Heart right ventricle (tissue), 16 donors: ENCODE data around the gene SFRP5. TPM values are rescaled to one million over a fixed set of nuclear protein-coding genes. Genes with fewer than 3 reads are reported as not detected.

Experiments
- ATAC-seq, 8 donors: fragments of 200-7000 bp; cut with Tn5 transposase; one replicate each; pipeline ENCODE4 v1.9.1; 2020; ENCODE audit warnings: mild to moderate bottlenecking in 8 of 8, moderate library complexity in 8 of 8, moderate number of reproducible peaks in 1 of 8
- DNase-seq, 2 donors: peaks; one replicate each; pipeline ENCODE4 v3.0.0-alpha.2; 2020
- H3K27ac ChIP-seq, 10 donors: fragments of 200-600 bp; sonication (generic) in 2 of 10; one replicate each; pipeline versions ENCODE4 v1.5.0 to v1.8.0; 2020 to 2022; ENCODE audit warnings: mild to moderate bottlenecking in 3 of 10
- H3K27me3 ChIP-seq, 7 donors: fragments of 200-600 bp; one replicate each; pipeline ENCODE4 v1.8.0; 2021 to 2022; ENCODE audit warnings: mild to moderate bottlenecking in 2 of 7
- H3K36me3 ChIP-seq, 9 donors: fragments of 200-600 bp; sonication (generic) in 1 of 9; one replicate each; pipeline versions ENCODE4 v1.5.0 to v1.8.0; 2020 to 2022; ENCODE audit warnings: mild to moderate bottlenecking in 2 of 9
- H3K4me1 ChIP-seq, 9 donors: fragments of 200-600 bp; sonication (generic) in 1 of 9; one replicate each; pipeline versions ENCODE4 v1.5.0 to v1.8.0; 2020 to 2022; ENCODE audit warnings: mild to moderate bottlenecking in 4 of 9
- H3K4me3 ChIP-seq, 10 donors: fragments of 200-600 bp; sonication (generic) in 2 of 10; one replicate each; pipeline versions ENCODE4 v1.5.0 to v1.8.0; 2020 to 2022; ENCODE audit warnings: mild to moderate bottlenecking in 7 of 10, moderate library complexity in 2 of 10
- H3K9me3 ChIP-seq, 11 donors: fragments of 200-600 bp in 10 of 11; sonication (generic) in 2 of 11; one replicate each; pipeline versions ENCODE4 v1.5.0 to v1.8.0; 2013 to 2022; ENCODE audit warnings: mild to moderate bottlenecking in 2 of 11, control low read depth in 1 of 11, moderate library complexity in 1 of 11
- WGBS, 2 donors: extraction: QIAGEN DNeasy Blood & Tissue Kit; methylation state at CpG; one replicate each; pipeline ENCODE4 v1.1.7; 2013; ENCODE audit warnings: inconsistent platforms in 1 of 2; 5-methylcytosine and 5-hydroxymethylcytosine counted together
- intact Hi-C, 10 donors: fragments of 100-400 bp; cut with DNase I; formaldehyde crosslinking; loops; one replicate each; pipeline versions ENCODE4 v1.11.1 to v1.14.2; 2022
- polyA plus RNA-seq, 2 donors: library from polyadenylated mRNA; stranded (reverse); fragments of 200-250 nt; gene quantifications; one replicate each; pipeline ENCODE4 v1.2.3, GENCODE V29; 2013
- total RNA-seq, 10 donors: library from RNA; stranded (reverse); fragmentation: NEBNext Ultra II Directional in 3 of 10; extraction: Animal tissue kit (Norgen Biotek cat#: 25700) in 3 of 10; gene quantifications; one replicate each; pipeline versions ENCODE4 v1.2.1 to v1.2.4, GENCODE V29; 2021 to 2023
- TF ChIP-seq, protein P1 (sequence below), 9 donors: fragments of 200-600 bp; sonication (generic) in 2 of 9; IDR thresholded peaks; one replicate each; pipeline versions ENCODE4 v1.5.0 to v1.8.0; 2021 to 2022; ENCODE audit warnings: antibody characterized with exemption in 9 of 9, mild to moderate bottlenecking in 5 of 9, moderate library complexity in 1 of 9
- donor health status: Arrhythmogenic right ventricular cardiomyopathy.
- donor health status: ischemic (EF 13 %, LVEDD 7.1; RV severe dilation, severe dysfunction).
- donor health status: healthy with polysubstance abuse.
- donor health status: DM: no; HTN: yes; CAD: no.
- donor health status: DM: no; HTN: no; CAD: no.
- donor health status: ischemic (EF 25% LVEDD 6.9; RV normal size, moderate dysfunction).
- donor health status: ischemic (EF 25% LVEDD 5.7; RV mildly dilated, moderate dysfunction).
- donor health status: healthy.
- donor health status: DM: yes; HTN: yes; CAD: no.
- donor health status: Ischemic cardiomyopathy.
- donor health status: ischemic (EF 35%, LVEDD 5.7; RV mildly dilated, moderate dysfunction).
- donor health status: nonischemic (EF 11% LVEDD 7.7; RV severe dilation, severe dysfunction).
- donor health status: DM: yes; HTN: yes; CAD: no.
- donor health status: PGD.
- donor health status: ischemic (EF 29% LVEDD 5.4; RV normal size, mild dysfunction).
- donor health status: nonischemic (EF 23%, LVEDD 6.1; RV moderate dilation, normal function).

The SFRP5 gene
- total and polyA plus RNA-seq, 12 donors: 0.19 to 4.3 (median 1.0) TPM; not detected in 2

DNA sequence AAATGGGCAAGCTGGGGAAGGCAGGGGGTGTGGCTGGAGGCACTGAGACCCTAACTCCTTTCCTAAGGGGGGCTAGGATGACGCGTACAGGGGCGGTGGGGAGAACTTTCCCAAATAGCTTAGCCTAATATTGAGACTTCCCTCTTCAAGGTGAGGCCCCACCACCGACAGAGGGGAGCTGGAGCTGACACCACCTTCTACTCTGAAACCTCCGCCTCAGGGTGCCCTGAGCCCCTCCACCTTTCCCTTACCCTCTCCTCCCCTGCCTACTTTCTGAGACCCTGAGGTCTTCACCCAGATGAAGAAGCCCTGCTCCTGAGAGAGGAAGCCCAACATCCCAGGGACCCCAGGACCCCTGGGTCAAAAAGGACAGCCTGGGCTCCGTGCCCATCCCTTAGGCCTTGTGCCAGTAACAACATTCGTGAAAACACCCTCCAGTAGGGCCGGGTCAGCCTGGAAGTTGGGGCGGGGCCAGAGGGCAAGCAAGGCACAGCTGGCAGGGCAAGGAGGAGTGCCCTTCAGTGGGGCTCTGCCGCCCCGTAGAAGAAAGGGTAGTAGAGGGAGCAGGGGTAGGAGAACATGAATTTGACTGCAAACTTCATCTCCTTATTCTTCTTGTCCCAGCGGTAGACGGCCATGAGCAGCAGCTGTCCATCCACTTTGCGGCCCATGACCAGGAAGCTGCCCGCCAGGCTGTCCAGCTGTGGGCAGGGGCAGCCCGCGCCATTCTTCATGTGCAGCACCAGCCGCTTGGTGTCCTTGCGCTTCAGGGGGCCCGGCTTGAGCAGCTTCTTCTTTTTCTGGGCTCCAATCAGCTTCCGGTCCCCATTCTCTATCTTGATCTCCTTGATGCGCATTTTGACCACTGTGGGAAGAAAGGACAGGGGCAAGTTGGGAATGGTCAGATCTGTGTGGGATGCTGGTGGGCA lies 4.5 kb downstream of the SFRP5 start:
- H3K27ac ChIP-seq: no peak overlapping the region
- TF ChIP-seq, protein P1, sequence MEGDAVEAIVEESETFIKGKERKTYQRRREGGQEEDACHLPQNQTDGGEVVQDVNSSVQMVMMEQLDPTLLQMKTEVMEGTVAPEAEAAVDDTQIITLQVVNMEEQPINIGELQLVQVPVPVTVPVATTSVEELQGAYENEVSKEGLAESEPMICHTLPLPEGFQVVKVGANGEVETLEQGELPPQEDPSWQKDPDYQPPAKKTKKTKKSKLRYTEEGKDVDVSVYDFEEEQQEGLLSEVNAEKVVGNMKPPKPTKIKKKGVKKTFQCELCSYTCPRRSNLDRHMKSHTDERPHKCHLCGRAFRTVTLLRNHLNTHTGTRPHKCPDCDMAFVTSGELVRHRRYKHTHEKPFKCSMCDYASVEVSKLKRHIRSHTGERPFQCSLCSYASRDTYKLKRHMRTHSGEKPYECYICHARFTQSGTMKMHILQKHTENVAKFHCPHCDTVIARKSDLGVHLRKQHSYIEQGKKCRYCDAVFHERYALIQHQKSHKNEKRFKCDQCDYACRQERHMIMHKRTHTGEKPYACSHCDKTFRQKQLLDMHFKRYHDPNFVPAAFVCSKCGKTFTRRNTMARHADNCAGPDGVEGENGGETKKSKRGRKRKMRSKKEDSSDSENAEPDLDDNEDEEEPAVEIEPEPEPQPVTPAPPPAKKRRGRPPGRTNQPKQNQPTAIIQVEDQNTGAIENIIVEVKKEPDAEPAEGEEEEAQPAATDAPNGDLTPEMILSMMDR (IDR thresholded peaks at IDR 0.05): no peak
- ATAC-seq: no peak
- intact Hi-C loops: loop anchor here in 3 of 10 donors (10.0 kb wide), 3 partner anchors 98 to 278 kb away; partner anchors contain the start of gene CRTAC1 (in 1 of the 3)
- no peak overlapping the region for H3K4me3 ChIP-seq
- H3K4me1 ChIP-seq: peaks cover 0 to 21% (median 6%) of the 10 kb centered on the region in 9 donors
- H3K27me3 ChIP-seq: peaks cover 0 to 34% (median 25%) of the 10 kb centered on the region in 7 donors
- H3K9me3 ChIP-seq: no peaks in the 10 kb centered on the region
- DNase-seq: no peak
- 88 to 90% methylated on average over 22 of the region's 22 CpGs for WGBS, 2 donors
- peaks cover 0 to 4% (median 0%) of the 10 kb centered on the region in 9 donors for H3K36me3 ChIP-seq

DNA sequence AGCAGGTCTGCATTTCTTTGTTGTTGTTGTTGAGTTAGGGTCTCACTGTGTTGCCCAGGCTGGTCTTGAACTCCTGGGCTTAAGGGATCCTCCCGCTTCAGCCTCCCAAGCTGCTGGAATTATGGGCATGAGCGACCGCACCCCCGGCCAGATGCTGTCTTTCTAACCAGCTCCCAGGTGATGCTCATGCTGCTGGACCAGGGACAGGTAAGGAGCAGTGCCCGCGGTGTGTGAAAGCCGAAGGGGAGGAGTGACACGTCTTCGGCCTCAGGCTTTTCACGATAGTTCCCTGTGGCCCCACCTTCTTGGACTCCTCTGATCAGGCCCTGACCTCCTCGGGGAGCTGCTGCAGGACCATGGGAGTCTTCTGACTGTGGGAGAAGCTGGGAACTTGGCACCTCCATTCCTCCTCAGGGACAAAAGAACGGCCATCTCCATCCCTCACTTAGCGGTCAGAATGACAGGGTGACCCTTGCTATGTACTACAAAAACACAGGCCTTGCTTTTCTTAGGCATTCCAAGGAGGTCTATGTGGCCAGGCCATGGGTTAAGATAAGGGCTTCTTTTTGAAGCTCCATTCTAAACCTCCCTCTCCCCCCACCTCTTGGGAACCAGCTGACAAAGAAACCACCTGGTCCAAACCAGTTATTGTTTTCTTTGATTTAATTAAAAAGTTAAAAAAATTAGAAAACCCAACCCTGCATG lies 5.5 kb downstream of the SFRP5 start:
- TF ChIP-seq, protein P1 (IDR thresholded peaks at IDR 0.05): no peak
- Histone ChIP-seq H3K4me1 (peaks cover 0 to 14% (median 2%) of the 10 kb centered on the region in 9 donors), H3K36me3 (peaks cover 0 to 14% (median 0%) of the 10 kb centered on the region in 9 donors), H3K9me3 (no peaks in the 10 kb centered on the region), H3K27me3 (peaks cover 0 to 25% (median 17%) of the 10 kb centered on the region in 7 donors), H3K4me3 (no peak overlapping the region), H3K27ac (no peak overlapping the region)
- WGBS, 2 donors: 84 to 89% methylated on average over 13 of the region's 13 CpGs
- intact Hi-C loops: loop anchor here in 3 of 10 donors (10.0 kb wide), 3 partner anchors 99 to 279 kb away; partner anchors contain the start of gene CRTAC1 (in 1 of the 3)
- DNase-seq (no peak), ATAC-seq (no peak)

DNA sequence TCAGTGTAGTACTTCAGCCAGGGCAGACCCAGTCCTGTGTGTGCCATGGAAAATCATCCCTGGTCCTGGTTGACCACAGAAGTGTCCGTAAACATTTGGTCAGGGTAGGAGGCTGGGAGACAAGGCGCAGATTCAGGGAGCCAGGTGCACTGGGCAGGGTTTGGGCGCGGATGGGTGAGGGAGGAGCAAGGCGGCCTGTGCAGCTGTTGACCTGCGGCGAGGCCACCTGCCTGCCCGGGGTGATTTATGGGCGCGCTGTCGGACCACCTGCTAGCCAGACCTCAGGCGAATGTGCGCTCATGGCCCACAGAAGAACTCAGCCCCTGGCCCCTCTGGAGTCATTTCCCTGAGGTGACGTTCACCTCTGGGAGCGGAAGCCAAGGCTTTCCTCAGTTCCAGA lies 6.6 kb downstream of the SFRP5 start:
- Histone ChIP-seq H3K36me3 (peaks cover 0 to 25% (median 0%) of the 10 kb centered on the region in 9 donors), H3K27me3 (peaks cover 0 to 14% (median 7%) of the 10 kb centered on the region in 7 donors), H3K9me3 (no peaks in the 10 kb centered on the region), H3K4me1 (peaks cover 0 to 11% (median 0%) of the 10 kb centered on the region in 9 donors), H3K4me3 (no peak overlapping the region), H3K27ac (no peak overlapping the region)
- intact Hi-C loops: loop anchor here in 3 of 10 donors (10.0 kb wide), 3 partner anchors 100 to 280 kb away; partner anchors contain the start of gene CRTAC1 (in 1 of the 3)
- TF ChIP-seq, protein P1 (IDR thresholded peaks at IDR 0.05): no peak
- ATAC-seq (no peak), DNase-seq (no peak)
- 97% methylated on average over 15 of the region's 15 CpGs for WGBS, 2 donors

DNA sequence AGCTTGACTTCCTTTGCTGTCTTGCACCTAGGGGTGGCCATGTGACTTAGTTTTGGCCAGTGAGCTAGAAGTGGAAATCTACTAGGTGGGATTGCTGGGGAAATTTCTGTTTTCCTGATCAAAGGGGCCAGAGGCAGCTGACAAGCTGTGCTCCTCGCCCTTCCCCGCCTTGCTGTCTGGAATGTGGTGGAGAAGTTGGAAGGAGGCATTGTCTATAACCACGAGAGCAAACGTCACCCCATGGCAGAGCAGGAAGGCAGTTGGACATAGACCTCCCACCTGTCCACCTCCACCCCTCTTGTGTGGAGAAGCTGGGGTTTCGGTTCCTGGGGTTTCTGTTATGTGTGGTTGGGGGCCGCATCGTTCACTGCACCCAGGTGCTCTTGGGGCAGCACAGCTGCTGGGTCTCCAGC lies 7.3 kb downstream of the SFRP5 start:
- peaks cover 0 to 7% (median under 1%) of the 10 kb centered on the region in 7 donors for H3K27me3 ChIP-seq
- no peak overlapping the region for H3K4me3 ChIP-seq
- DNase-seq: no peak
- H3K9me3 ChIP-seq: no peaks in the 10 kb centered on the region
- H3K36me3 ChIP-seq: peaks cover 0 to 32% (median 4%) of the 10 kb centered on the region in 9 donors
- TF ChIP-seq, protein P1 (IDR thresholded peaks at IDR 0.05): no peak
- no peak overlapping the region for H3K27ac ChIP-seq
- 76 to 82% methylated on average over 7 of the region's 7 CpGs for WGBS, 2 donors
- intact Hi-C loops: loop anchor here in 6 of 10 donors (5.0 to 10.0 kb wide), 6 partner anchors 100 to 438 kb away; partner anchors contain the start of gene CRTAC1 (in 1 of the 6)
- ATAC-seq: no peak
- peaks cover 0 to 11% (median 0%) of the 10 kb centered on the region in 9 donors for H3K4me1 ChIP-seq
